IMR-90 (cell line): ENCODE results near the gene TAL1. TPM values are rescaled to one million over a fixed set of nuclear protein-coding genes. Genes with fewer than 3 reads are reported as not detected.

Experiments
- ATAC-seq: fragments of 200-7000 bp; cut with Tn5 transposase; 2 replicates; pipeline ENCODE4 v1.9.1; 2020; ENCODE audit warnings: low read depth, mild to moderate bottlenecking, moderate library complexity
- BruUV-seq: library from RNA; stranded (reverse); fragments of 400-500 nt; replicated peaks from 2 replicates; lab custom pipeline; 2021; lab: Mats Ljungman, UMichigan
- CTCF ChIA-PET: fragments of 300-600 bp; formaldehyde crosslinking; extraction: SDS; loops from one replicate; lab custom pipeline; 2021; ENCODE audit warnings: antibody characterized with exemption; lab: Yijun Ruan, JAX
- POLR2A ChIA-PET: fragments of 300-600 bp; sonication (Branson Sonifier 250); formaldehyde crosslinking; loops from one replicate; lab custom pipeline; 2022; ENCODE audit warnings: antibody characterized with exemption; ENCODE audit not compliant: unreplicated experiment; lab: Charles Lee
- DNase-seq: peaks from one replicate; pipeline ENCODE4 v3.0.0; 2013
- H2AFZ ChIP-seq: replicated peaks from 2 replicates; pipeline ENCODE3; 2013; ENCODE audit warnings: low read length, mild to moderate bottlenecking; ENCODE audit not compliant: poor library complexity
- H2AK5ac ChIP-seq: 2 replicates; pipeline ENCODE4 v1.6.1; 2013; ENCODE audit warnings: low read depth, low read length, inconsistent platforms
- H2AK9ac ChIP-seq: replicated peaks from 2 replicates; pipeline ENCODE3; 2013; ENCODE audit warnings: mild to moderate bottlenecking, low read depth, low read length, moderate library complexity; ENCODE audit not compliant: poor library complexity
- H2BK120ac ChIP-seq: 2 replicates; pipeline ENCODE4 v1.6.1; 2013; ENCODE audit warnings: low read depth, low read length, inconsistent platforms
- H2BK15ac ChIP-seq: 3 replicates; pipeline ENCODE4 v1.6.1; 2013; ENCODE audit warnings: low read depth, low read length, inconsistent platforms
- H2BK20ac ChIP-seq: 2 replicates; pipeline ENCODE4 v1.6.1; 2013; ENCODE audit warnings: low read depth, mild to moderate bottlenecking, inconsistent platforms, low read length, moderate library complexity
- H2BK5ac ChIP-seq: 2 replicates; pipeline ENCODE4 v1.6.1; 2013; ENCODE audit warnings: mild to moderate bottlenecking, low read depth, low read length, inconsistent platforms; ENCODE audit not compliant: poor library complexity, severe bottlenecking
- H3K14ac ChIP-seq: replicated peaks from 2 replicates; pipeline ENCODE4 v1.6.1; 2013; ENCODE audit warnings: low read depth, low read length, inconsistent platforms
- H3K18ac ChIP-seq: 2 replicates; pipeline ENCODE4 v1.6.1; 2013; ENCODE audit warnings: low read depth, low read length, control low read depth
- H3K23ac ChIP-seq: 2 replicates; pipeline ENCODE4 v1.6.1; 2013; ENCODE audit warnings: low read depth, low read length, inconsistent platforms
- H3K27ac ChIP-seq: 2 replicates; pipeline ENCODE4 v1.5.1; 2013; ENCODE audit warnings: mild to moderate bottlenecking, control low read depth, low read length; ENCODE audit not compliant: insufficient read depth
- H3K27me3 ChIP-seq: 2 replicates; pipeline ENCODE4 v1.6.1; 2013; ENCODE audit warnings: low read length; ENCODE audit not compliant: control insufficient read depth, insufficient read depth
- H3K36me3 ChIP-seq: 2 replicates; pipeline ENCODE4 v1.6.1; 2013; ENCODE audit warnings: low read length, mixed read lengths; ENCODE audit not compliant: control insufficient read depth, insufficient read depth
- H3K4ac ChIP-seq: 2 replicates; pipeline ENCODE4 v1.6.1; 2013; ENCODE audit warnings: low read depth, low read length, inconsistent platforms
- H3K4me1 ChIP-seq: 2 replicates; pipeline ENCODE4 v1.6.1; 2013; ENCODE audit warnings: low read length, mixed read lengths; ENCODE audit not compliant: control insufficient read depth, insufficient read depth
- H3K4me2 ChIP-seq: 2 replicates; pipeline ENCODE4 v1.6.1; 2013; ENCODE audit warnings: low read depth, mild to moderate bottlenecking, control low read depth, low read length, moderate library complexity
- H3K4me3 ChIP-seq: 2 replicates; pipeline ENCODE4 v1.5.1; 2013; ENCODE audit warnings: low read depth, mild to moderate bottlenecking, control low read depth, low read length, moderate library complexity; ENCODE audit not compliant: insufficient read depth
- H3K56ac ChIP-seq: 2 replicates; pipeline ENCODE4 v1.6.1; 2013; ENCODE audit warnings: low read length, inconsistent platforms; ENCODE audit not compliant: insufficient read depth; ENCODE audit errors: extremely low read depth
- H3K79me1 ChIP-seq, 2 experiments: 2 replicates each; pipeline ENCODE4 v1.6.1; 2013; ENCODE audit warnings: low read length in 2 of 2, inconsistent platforms in 1 of 2, low read depth in 1 of 2
- H3K9ac ChIP-seq: 2 replicates; pipeline ENCODE4 v1.6.1; 2013; ENCODE audit warnings: low read depth, low read length, control low read depth
- H3K9me1 ChIP-seq: 2 replicates; pipeline ENCODE4 v1.6.1; 2013; ENCODE audit warnings: low read length, inconsistent platforms; ENCODE audit not compliant: insufficient read depth
- H3K9me3 ChIP-seq: 2 replicates; pipeline ENCODE4 v1.6.1; 2013; ENCODE audit warnings: low read length; ENCODE audit not compliant: control insufficient read depth, insufficient read depth
- H4K20me1 ChIP-seq: 2 replicates; pipeline ENCODE4 v1.6.1; 2013; ENCODE audit warnings: low read length, inconsistent platforms; ENCODE audit not compliant: insufficient read depth
- H4K5ac ChIP-seq: 2 replicates; pipeline ENCODE4 v1.6.1; 2013; ENCODE audit warnings: mild to moderate bottlenecking, low read depth, low read length, control low read depth
- H4K8ac ChIP-seq, 2 experiments: 2 replicates each; pipeline ENCODE4 v1.6.1; 2013; ENCODE audit warnings: low read depth in 2 of 2, low read length in 2 of 2, control low read depth in 1 of 2, inconsistent platforms in 1 of 2
- H4K91ac ChIP-seq: 2 replicates; pipeline ENCODE4 v1.6.1; 2013; ENCODE audit warnings: low read depth, low read length, inconsistent platforms; ENCODE audit not compliant: insufficient read depth
- MAZ ChIP-seq: IDR thresholded peaks from 2 replicates; pipeline ENCODE4 v1.6.1; 2012; ENCODE audit warnings: low read depth, mild to moderate bottlenecking, low read length, improper control_type of control experiment, moderate library complexity, borderline replicate concordance
- MXI1 ChIP-seq: IDR thresholded peaks from 2 replicates; pipeline ENCODE4 v1.6.1; 2012; ENCODE audit warnings: low read depth, mild to moderate bottlenecking, low read length, moderate library complexity, borderline replicate concordance
- POLR2A ChIP-seq: IDR thresholded peaks from 2 replicates; pipeline ENCODE4 v1.6.1; 2012; ENCODE audit warnings: mild to moderate bottlenecking, low read depth, low read length
- RCOR1 ChIP-seq: IDR thresholded peaks from 2 replicates; pipeline ENCODE4 v1.6.1; 2012; ENCODE audit warnings: mild to moderate bottlenecking, low read length, improper control_type of control experiment; ENCODE audit not compliant: insufficient replicate concordance
- WGBS, 2 experiments: methylation state at CpG; one replicate each; pipeline versions ENCODE4 v1.1.5 to v1.1.7; 2013; ENCODE audit warnings: missing lambda C conversion rate in 2 of 2; ENCODE audit not compliant: insufficient read length in 1 of 2; ENCODE audit errors: extremely low coverage in 2 of 2; 5-methylcytosine and 5-hydroxymethylcytosine counted together
- dilution Hi-C: fragments of 300-500 bp; cut with HindIII; formaldehyde crosslinking; loops from one replicate; pipeline ENCODE4 v1.14.3; 2018; ENCODE audit warnings: low sequenced_read_pairs; ENCODE audit not compliant: unreplicated experiment
- in situ Hi-C: fragments of 300-500 bp; cut with MboI; formaldehyde crosslinking; loops from 3 replicates; pipeline ENCODE4 v1.14.3; 2019; ENCODE audit warnings: low sequenced_read_pairs, inconsistent platforms, mixed read lengths
- intact Hi-C: fragments of 100-400 bp; cut with micrococcal nuclease; formaldehyde crosslinking; loops from 2 replicates; pipeline ENCODE4 v1.10.0; 2022
- polyA plus RNA-seq, 3 experiments: library from polyadenylated mRNA; depleted of rRNA; stranded (reverse); fragments of >200 nt; gene quantifications; 2 replicates each; pipeline ENCODE4 v1.2.3, GENCODE V29; 2012; ENCODE audit warnings: low replicate concordance in 1 of 3
- total RNA-seq: library from RNA; depleted of rRNA; stranded (reverse); fragments of >200 nt; gene quantifications from 2 replicates; pipeline ENCODE4 v1.2.3, GENCODE V29; 2012
- TF ChIP-seq, protein P1 (sequence below): fragments of 150-350 bp; IDR thresholded peaks from 2 replicates; pipeline ENCODE4 v1.6.1; 2016; ENCODE audit warnings: low read depth, mild to moderate bottlenecking, low read length, moderate library complexity, borderline replicate concordance

Gene TAL1
- total and polyA plus RNA-seq, 2 of the 4 experiments (the other 2 are of a cell fraction): not detected

DNA sequence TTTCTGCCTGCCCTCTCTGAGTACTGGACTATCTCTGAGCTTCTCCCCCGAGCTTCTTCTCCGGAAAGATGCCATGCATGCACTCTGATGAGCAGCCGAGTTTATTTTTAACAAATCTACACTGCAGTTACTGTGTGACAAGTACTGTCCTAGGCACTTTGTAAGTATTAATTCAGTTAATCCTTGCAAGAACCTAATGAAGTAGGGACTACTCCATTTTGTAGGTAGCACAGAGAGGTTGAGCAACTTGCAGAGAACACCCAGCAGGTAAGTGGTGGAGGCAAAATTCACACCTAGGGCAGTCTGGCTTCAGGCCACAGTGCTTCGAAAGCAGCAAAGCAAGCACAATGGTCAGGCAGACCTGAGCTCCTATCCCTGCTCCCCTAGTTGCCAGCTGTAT lies 3.8 kb upstream of the TAL1 start:
- TF ChIP-seq POLR2A: no peak
- no peak for TF ChIP-seq RCOR1
- TF ChIP-seq, protein P1, sequence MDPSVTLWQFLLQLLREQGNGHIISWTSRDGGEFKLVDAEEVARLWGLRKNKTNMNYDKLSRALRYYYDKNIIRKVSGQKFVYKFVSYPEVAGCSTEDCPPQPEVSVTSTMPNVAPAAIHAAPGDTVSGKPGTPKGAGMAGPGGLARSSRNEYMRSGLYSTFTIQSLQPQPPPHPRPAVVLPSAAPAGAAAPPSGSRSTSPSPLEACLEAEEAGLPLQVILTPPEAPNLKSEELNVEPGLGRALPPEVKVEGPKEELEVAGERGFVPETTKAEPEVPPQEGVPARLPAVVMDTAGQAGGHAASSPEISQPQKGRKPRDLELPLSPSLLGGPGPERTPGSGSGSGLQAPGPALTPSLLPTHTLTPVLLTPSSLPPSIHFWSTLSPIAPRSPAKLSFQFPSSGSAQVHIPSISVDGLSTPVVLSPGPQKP: no peak
- TF ChIP-seq MXI1: no peak
- no peak for TF ChIP-seq MAZ
- Histone ChIP-seq H2BK15ac (no peak overlapping the region), H3K27ac (no peak overlapping the region), H3K27me3 (peaks cover 69% of the 10 kb centered on the region), H3K4me3 (no peak overlapping the region), H4K5ac (no peak overlapping the region), H3K9ac (no peak overlapping the region), H4K20me1 (peaks cover 7% of the 10 kb centered on the region; the same call in 1 of the 2 replicates), H4K8ac (no peak overlapping the region), H3K79me1 (no peaks in the 10 kb centered on the region), H3K56ac (no peak overlapping the region), H2BK120ac (no peak overlapping the region), H3K9me3 (peaks cover 6% of the 10 kb centered on the region; the same call in 1 of the 2 replicates), H3K9me1 (no peaks in the 10 kb centered on the region), H3K4me1 (peaks cover 3% of the 10 kb centered on the region; the same call in 1 of the 2 replicates), H3K23ac (no peak overlapping the region), H3K4me2 (no peak overlapping the region), H2BK20ac (no peak overlapping the region), H3K18ac (no peak overlapping the region), H2AK9ac (no peak overlapping the region), H2AK5ac (no peak overlapping the region), H3K36me3 (no peaks in the 10 kb centered on the region), H2AFZ (no peak overlapping the region), H3K14ac (no peak overlapping the region), H4K91ac (no peak overlapping the region), H3K4ac (no peak overlapping the region), H2BK5ac (no peak overlapping the region)
- dilution Hi-C loops (no loop called here), in situ Hi-C loops (no loop called here), intact Hi-C loops (no loop called here)
- DNase-seq (no peak), ATAC-seq (no peak)
- ChIA-PET POLR2A (no interaction called here), CTCF (no interaction called here)
- WGBS, 2 experiments: 58% methylated on average over 2 of the region's 4 CpGs; no CpG with 5 or more reads in 1 of the 2 experiments
- no TSS peak for BruUV-seq
